ENCODE results near the gene MGAM2. TPM values are rescaled to one million over a fixed set of nuclear protein-coding genes. Genes with fewer than 3 reads are reported as not detected.
A peak's percentile ranks its signal among the peaks of the same experiment; 100 is the strongest.

The MGAM2 gene
- total RNA-seq (2022): not detected in 2 replicates
- Bru-seq, nascent RNA: percentile 6 among the genes with signal in this experiment
- BruChase-seq, experiment 1, labeled RNA remaining after a 6-hour chase: percentile 40 among the genes with signal in this experiment
- percentile 13 among the genes with signal in this experiment for BruChase-seq, experiment 2, labeled RNA remaining after a 2-hour chase
- long read RNA-seq: 0 reads

DNA sequence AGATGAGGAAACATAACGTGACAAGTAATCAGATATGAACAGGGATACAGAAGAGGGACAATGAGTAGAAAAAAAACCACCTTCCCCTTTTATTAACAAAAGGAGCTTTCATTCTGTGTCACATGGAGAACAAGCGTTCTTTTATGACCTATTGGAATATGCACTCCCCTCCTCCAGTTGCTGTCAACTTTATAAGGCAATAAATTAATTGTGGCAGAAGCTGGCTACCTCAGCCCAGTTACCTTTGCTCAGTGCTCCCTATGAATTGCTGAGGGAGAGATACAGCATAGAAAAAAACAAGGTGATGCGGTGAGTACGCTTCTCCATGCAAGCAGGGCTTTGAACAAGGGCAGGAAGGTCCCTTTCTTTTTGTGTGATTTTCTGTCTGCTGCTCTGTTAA lies at the start of gene MGAM2:
MGAM2 (plus strand) TSS at position 220 of the 400 bp plus-strand sequence. CDS start 5,156 bp downstream, outside the sequence.
- CTCF ChIA-PET: interaction anchor here (1.1 to 1.5 kb wide), 3 partner anchors 12 to 136 kb away, joined by 3 to 4 read pairs (median 3); no protein-coding TSS in a partner anchor

DNA sequence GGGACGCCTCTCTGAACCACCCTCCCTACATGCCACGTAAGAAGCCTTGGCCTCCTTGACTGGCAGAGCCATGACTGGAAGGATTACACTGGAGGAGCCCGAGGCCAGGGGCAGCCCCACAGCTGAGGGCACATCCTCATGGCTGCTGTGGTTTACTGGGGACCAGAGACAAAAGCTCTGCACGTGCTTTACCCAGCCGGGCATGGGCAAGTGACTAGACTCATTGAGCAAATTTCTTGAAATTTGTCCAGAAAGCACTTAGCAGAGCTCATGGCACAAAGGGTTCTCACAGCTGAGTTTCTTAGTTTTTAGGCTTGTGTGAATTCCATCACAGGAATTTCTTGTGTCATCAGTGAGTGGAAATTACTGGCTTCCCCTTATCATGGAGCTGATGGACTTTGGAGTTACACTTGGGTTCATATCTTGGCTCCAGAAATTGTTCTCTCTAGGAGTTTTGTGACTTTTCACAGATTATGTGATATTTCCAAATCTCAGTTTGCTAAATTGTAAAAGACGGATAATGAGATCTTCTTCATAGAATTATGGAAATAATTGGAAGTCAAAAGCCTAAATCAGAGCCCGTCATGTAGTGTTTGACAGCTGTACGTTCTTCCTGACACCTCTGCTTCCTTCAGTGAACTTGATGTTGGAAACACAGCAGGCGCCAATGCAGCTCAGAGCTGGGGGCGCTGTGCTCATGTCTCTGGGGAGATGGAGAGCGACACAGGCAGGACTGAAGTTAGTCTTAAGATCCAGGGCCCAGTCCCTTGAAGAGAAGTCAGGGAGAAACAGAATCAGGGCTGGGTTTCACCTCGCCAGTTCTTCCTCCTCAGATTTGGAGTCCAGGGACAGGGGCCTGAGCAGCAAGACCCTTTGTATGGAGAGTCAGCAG lies 47.7 kb upstream of the MGAM2 start:
- BruUV-seq (replicated peaks): no TSS peak
- Mint-ChIP-seq H3K4me1 (ENCODE audit: insufficient read depth, unreplicated experiment) (no peaks in the 10 kb centered on the region), H3K27ac (ENCODE audit: low read depth, unreplicated experiment) (no peak overlapping the region), H3K9me3 (ENCODE audit: unreplicated experiment) (no peaks in the 10 kb centered on the region), H3K27me3 (ENCODE audit: insufficient read depth, unreplicated experiment) (no peaks in the 10 kb centered on the region), H3K36me3 (ENCODE audit: insufficient read depth, unreplicated experiment) (no peaks in the 10 kb centered on the region), H3K4me3 (ENCODE audit: unreplicated experiment) (no peak overlapping the region)
- intact Hi-C loops (cut with micrococcal nuclease): no loop called here
- no peak for DNase-seq (ENCODE audit: unreplicated experiment)
- CTCF ChIA-PET: interaction anchor here (0.8 to 1.6 kb wide), 3 partner anchors 33 to 89 kb away, joined by 3 to 6 read pairs (median 4); no protein-coding TSS in a partner anchor
- TF ChIP-seq, protein P1, sequence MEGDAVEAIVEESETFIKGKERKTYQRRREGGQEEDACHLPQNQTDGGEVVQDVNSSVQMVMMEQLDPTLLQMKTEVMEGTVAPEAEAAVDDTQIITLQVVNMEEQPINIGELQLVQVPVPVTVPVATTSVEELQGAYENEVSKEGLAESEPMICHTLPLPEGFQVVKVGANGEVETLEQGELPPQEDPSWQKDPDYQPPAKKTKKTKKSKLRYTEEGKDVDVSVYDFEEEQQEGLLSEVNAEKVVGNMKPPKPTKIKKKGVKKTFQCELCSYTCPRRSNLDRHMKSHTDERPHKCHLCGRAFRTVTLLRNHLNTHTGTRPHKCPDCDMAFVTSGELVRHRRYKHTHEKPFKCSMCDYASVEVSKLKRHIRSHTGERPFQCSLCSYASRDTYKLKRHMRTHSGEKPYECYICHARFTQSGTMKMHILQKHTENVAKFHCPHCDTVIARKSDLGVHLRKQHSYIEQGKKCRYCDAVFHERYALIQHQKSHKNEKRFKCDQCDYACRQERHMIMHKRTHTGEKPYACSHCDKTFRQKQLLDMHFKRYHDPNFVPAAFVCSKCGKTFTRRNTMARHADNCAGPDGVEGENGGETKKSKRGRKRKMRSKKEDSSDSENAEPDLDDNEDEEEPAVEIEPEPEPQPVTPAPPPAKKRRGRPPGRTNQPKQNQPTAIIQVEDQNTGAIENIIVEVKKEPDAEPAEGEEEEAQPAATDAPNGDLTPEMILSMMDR (IDR thresholded peaks at IDR 0.05; ENCODE audit: unreplicated experiment): no peak
- POLR2A ChIA-PET: no interaction called here

More for the DNA sequence above, at the start of gene MGAM2:
- H3K4me3 Mint-ChIP-seq (ENCODE audit: unreplicated experiment): no peak within 1 kb of the TSS
- H3K4me1 Mint-ChIP-seq (ENCODE audit: insufficient read depth, unreplicated experiment): peaks cover 5% of the 10 kb centered on the region
- TF ChIP-seq, protein P1 (IDR thresholded peaks at IDR 0.05; ENCODE audit: unreplicated experiment): no peak
- H3K27me3 Mint-ChIP-seq (ENCODE audit: insufficient read depth, unreplicated experiment): peaks cover 10% of the 10 kb centered on the region
- BruUV-seq (replicated peaks): no TSS peak
- intact Hi-C loops (cut with micrococcal nuclease): no loop called here
- no peaks in the 10 kb centered on the region for H3K9me3 Mint-ChIP-seq (ENCODE audit: unreplicated experiment)
- POLR2A ChIA-PET: no interaction called here
- H3K36me3 Mint-ChIP-seq (ENCODE audit: insufficient read depth, unreplicated experiment): no peaks in the 10 kb centered on the region
- DNase-seq (ENCODE audit: unreplicated experiment): no peak
- no peak within 1 kb of the TSS for H3K27ac Mint-ChIP-seq (ENCODE audit: low read depth, unreplicated experiment)

DNA sequence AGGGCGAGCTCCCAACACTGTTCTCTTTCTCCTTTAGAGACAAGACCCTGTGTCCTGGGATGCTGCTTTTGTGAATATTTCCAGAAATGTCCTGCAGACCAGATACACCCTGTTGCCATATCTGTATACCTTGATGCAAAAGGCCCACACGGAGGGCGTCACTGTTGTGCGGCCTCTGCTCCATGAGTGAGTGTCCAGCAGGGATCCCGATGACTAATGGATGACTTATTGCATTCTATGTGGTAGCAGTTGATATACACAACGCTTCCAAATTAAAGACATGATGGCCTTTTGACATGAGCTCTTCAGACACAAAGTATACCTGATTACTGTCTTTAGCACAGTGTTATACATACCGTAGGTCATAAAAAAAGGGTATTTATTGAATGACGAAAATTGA lies 45.0 kb upstream of the MGAM2 start:
- H3K4me3 Mint-ChIP-seq (ENCODE audit: unreplicated experiment): no peak overlapping the region
- no peaks in the 10 kb centered on the region for H3K27me3 Mint-ChIP-seq (ENCODE audit: insufficient read depth, unreplicated experiment)
- H3K9me3 Mint-ChIP-seq (ENCODE audit: unreplicated experiment): no peaks in the 10 kb centered on the region
- ChIA-PET POLR2A (no interaction called here), CTCF (no interaction called here)
- TF ChIP-seq, protein P1 (IDR thresholded peaks at IDR 0.05; ENCODE audit: unreplicated experiment): no peak
- H3K36me3 Mint-ChIP-seq (ENCODE audit: insufficient read depth, unreplicated experiment): no peaks in the 10 kb centered on the region
- H3K4me1 Mint-ChIP-seq (ENCODE audit: insufficient read depth, unreplicated experiment): no peaks in the 10 kb centered on the region
- intact Hi-C loops (cut with micrococcal nuclease): no loop called here
- BruUV-seq (replicated peaks): no TSS peak
- no peak for DNase-seq (ENCODE audit: unreplicated experiment)
- H3K27ac Mint-ChIP-seq (ENCODE audit: low read depth, unreplicated experiment): no peak overlapping the region

DNA sequence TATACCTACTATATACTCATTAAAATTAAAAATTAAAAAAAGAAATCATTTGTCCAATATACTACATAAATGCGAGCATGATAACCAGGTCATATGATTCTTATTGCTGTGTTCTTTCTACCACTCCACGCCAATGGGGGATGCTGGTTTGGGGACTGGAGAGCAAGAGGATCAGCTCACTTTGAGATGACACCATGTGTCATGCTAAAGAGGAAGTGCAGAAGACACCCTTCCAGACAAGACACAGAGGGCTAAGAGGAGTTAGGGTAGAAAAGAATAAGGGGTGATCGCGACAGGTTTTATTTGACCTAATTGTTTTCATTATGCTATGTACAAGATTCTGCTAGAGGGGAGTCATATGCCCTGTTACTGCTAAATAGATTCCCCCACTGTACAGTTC lies 33.8 kb upstream of the MGAM2 start:
- Mint-ChIP-seq H3K4me3 (ENCODE audit: unreplicated experiment) (no peak overlapping the region), H3K27ac (ENCODE audit: low read depth, unreplicated experiment) (no peak overlapping the region), H3K4me1 (ENCODE audit: insufficient read depth, unreplicated experiment) (no peaks in the 10 kb centered on the region), H3K36me3 (ENCODE audit: insufficient read depth, unreplicated experiment) (no peaks in the 10 kb centered on the region), H3K9me3 (ENCODE audit: unreplicated experiment) (no peaks in the 10 kb centered on the region), H3K27me3 (ENCODE audit: insufficient read depth, unreplicated experiment) (no peaks in the 10 kb centered on the region)
- CTCF ChIA-PET: no interaction called here
- DNase-seq (ENCODE audit: unreplicated experiment): no peak
- POLR2A ChIA-PET: no interaction called here
- TF ChIP-seq, protein P1 (IDR thresholded peaks at IDR 0.05; ENCODE audit: unreplicated experiment): no peak
- intact Hi-C loops (cut with micrococcal nuclease): no loop called here
- BruUV-seq (replicated peaks): no TSS peak
